ENCODE data around the gene TTC29. TPM values are rescaled to one million over a fixed set of nuclear protein-coding genes. Genes with fewer than 3 reads are reported as not detected.
"Not testable (repeated sequence)": the region's sequence is repeated elsewhere in the genome, so short reads cannot be mapped to it uniquely, and the experiment has no call there.

Gene TTC29
- total RNA-seq, 1 donor from 2014 or later = not detected

DNA sequence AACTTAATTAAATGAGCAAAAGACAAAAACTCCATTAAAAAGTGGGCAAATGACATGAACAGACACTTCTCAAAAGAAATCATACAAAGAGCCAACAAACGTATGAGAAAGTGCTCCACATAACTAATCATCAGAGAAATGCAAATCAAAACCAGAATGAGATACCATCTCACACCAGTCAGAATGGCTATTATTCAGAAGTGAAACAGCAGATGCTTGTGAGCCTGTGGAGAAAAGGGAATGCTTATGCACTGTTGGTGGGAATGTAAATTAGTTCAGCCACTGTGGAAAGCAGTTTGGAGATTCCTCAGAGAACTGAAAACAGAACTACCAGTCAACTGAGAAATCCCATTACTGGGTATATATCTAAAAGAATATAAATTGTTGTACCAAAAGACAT is 222.1 kb downstream of the TTC29 start:
- intact Hi-C loops (cut with micrococcal nuclease) = not testable (repeated sequence)

- intact Hi-C loops (cut with micrococcal nuclease) = no loop called here
Measured at GRCh38 chr4:146709956-146710355, 235.7 kb downstream of the TTC29 start.

- intact Hi-C loops (cut with micrococcal nuclease) = no loop called here
Measured at GRCh38 chr4:146699910-146700309, 245.8 kb downstream of the TTC29 start.

DNA sequence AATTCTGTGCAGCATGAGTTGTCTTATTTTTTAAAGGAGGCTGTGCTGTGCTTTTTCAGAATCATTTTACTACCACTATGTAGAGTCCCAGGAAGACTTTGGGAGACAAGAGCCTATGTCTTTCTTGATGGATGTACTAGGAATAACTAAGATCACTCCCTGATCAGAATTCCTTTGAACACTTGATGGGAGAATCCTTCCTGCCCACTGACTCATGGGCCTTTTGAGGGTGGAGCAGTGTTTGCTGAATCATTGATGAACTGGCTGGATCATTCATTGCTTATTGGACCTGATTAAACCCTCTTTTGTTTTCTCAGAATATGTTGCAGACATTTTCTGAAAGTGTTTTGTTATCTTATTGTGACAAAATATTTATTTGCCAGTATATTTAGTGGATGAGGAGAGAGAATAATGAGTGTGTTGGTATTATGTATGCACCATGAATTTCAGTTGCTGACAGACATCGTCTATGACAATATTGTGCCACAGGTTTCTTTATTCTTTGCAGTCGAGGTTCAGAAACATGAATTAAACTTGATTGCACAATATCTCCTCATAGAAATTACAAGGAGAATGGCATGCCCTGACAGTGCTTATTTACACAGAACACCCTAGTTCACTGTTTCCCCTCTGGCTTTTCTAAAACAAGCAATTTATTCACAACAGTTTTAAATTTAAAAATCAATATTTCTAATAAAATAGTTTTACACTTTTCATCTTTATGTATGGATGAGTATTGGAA is 270.7 kb downstream of the TTC29 start:
- intact Hi-C loops (cut with micrococcal nuclease) = no loop called here

GRCh38 chr4:146663968-146664311 is 281.7 kb downstream of the TTC29 start:
- intact Hi-C loops (cut with micrococcal nuclease) = not testable (repeated sequence)

DNA sequence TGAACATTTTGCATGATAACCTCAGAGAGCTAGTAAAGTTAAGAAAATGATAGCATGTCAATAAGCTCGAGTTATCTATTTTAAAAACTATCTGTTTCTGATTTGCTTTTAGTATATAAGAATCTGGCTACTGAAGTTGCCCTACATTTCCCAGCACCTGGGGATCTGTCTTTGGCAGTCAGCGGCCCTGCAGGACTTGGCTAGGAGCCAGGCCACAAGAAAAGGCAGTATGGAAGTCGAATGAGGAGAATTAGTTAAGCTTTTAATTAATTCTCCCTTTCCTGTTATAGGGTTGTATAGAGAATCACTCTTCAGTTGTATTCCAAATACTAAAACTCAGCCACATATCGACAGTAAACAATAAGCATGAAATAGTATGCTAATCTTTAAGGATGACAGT is 284.3 kb downstream of the TTC29 start:
- intact Hi-C loops (cut with micrococcal nuclease) = no loop called here
